GM12878 (cell line): ENCODE data around the gene MEI1. TPM values are rescaled to one million over a fixed set of nuclear protein-coding genes. Genes with fewer than 3 reads are reported as not detected.

Source experiments
- ASH2L ChIP-seq: fragments of 300-600, 200-600 bp; sonication (generic); IDR thresholded peaks from 2 replicates; pipeline ENCODE4 v1.6.1; 2017; ENCODE audit warnings: low read depth, mild to moderate bottlenecking, borderline replicate concordance
- DPF2 ChIP-seq: fragments of 450-650 bp; IDR thresholded peaks from 2 replicates; pipeline ENCODE4 v1.6.1; 2017; ENCODE audit warnings: mild to moderate bottlenecking
- EED ChIP-seq: sonication (generic); IDR thresholded peaks from 2 replicates; pipeline ENCODE4 v1.6.1; 2016; ENCODE audit warnings: antibody characterized with exemption, low read depth
- FOXM1 ChIP-seq: IDR thresholded peaks from 2 replicates; pipeline ENCODE4 v1.6.1; 2012; ENCODE audit warnings: low read depth, mild to moderate bottlenecking, inconsistent platforms, low read length, moderate library complexity
- HDGF ChIP-seq: fragments of 450-650 bp; IDR thresholded peaks from 2 replicates; pipeline ENCODE4 v1.6.1; 2016; ENCODE audit warnings: antibody characterized with exemption
- KLF5 ChIP-seq: fragments of 450-650 bp; IDR thresholded peaks from 2 replicates; pipeline ENCODE4 v1.6.1; 2014; ENCODE audit warnings: mild to moderate bottlenecking; ENCODE audit not compliant: partially characterized antibody
- LARP7 ChIP-seq: fragments of 450-650 bp; IDR thresholded peaks from 2 replicates; pipeline ENCODE4 v1.6.1; 2017; ENCODE audit warnings: mild to moderate bottlenecking
- NFYB ChIP-seq: IDR thresholded peaks from 2 replicates; pipeline ENCODE4 v1.6.1; 2011; ENCODE audit warnings: low read depth, mild to moderate bottlenecking, low read length, improper control_type of control experiment, moderate library complexity; ENCODE audit not compliant: insufficient read depth
- PAX8 ChIP-seq: fragments of 450-650 bp; IDR thresholded peaks from 2 replicates; pipeline ENCODE4 v1.6.1; 2017; ENCODE audit warnings: mild to moderate bottlenecking, moderate library complexity
- POLR2A ChIP-seq: IDR thresholded peaks from 2 replicates; pipeline ENCODE4 v1.6.1; 2011; ENCODE audit warnings: low read depth, mild to moderate bottlenecking, low read length
- RAD21 ChIP-seq: IDR thresholded peaks from 2 replicates; pipeline ENCODE4 v1.6.1; 2011; ENCODE audit warnings: mild to moderate bottlenecking, low read depth, low read length, moderate library complexity; ENCODE audit not compliant: insufficient read depth
- RELA ChIP-seq: fragments of 450-650 bp; IDR thresholded peaks from 2 replicates; pipeline ENCODE4 v1.8.0; 2014; ENCODE audit warnings: borderline replicate concordance; ENCODE audit not compliant: partially characterized antibody
- RUNX3 ChIP-seq: IDR thresholded peaks from 2 replicates; pipeline ENCODE4 v1.6.1; 2012; ENCODE audit warnings: low read length, inconsistent platforms
- SUZ12 ChIP-seq: fragments of 200-600 bp; sonication (generic); IDR thresholded peaks from one replicate; pipeline ENCODE4 v1.6.1; 2018; ENCODE audit warnings: antibody characterized with exemption, mild to moderate bottlenecking; ENCODE audit not compliant: unreplicated experiment
- polyA plus RNA-seq, 11 experiments: library from polyadenylated mRNA; depleted of rRNA in 4 of 11; unstranded in 6 of 11; stranded (reverse) in 5 of 11; fragments of >200 nt; fragmentation: Nextera tagmentation in 4 of 11; fragmentation: Illumina TruSeq in 1 of 11; extraction: Ambion mirVana in 4 of 11; extraction: Trizol in 1 of 11; gene quantifications; 1 replicate in 1 of 11; 2 replicates in 10 of 11; pipeline versions ENCODE4 v1.2.1 to v1.2.3, GENCODE V29; 2011 to 2016; ENCODE audit warnings: inconsistent platforms in 2 of 11, missing spikeins in 2 of 11, low read depth in 1 of 11
- total RNA-seq, 4 experiments: library from RNA; depleted of rRNA in 3 of 4; stranded (reverse); fragments of >200 nt in 3 of 4; fragmentation: Illumina TruSeq in 1 of 4; extraction: Trizol in 1 of 4; gene quantifications; 2 replicates each; pipeline versions ENCODE4 v1.2.1 to v1.2.3, GENCODE V29; 2013 to 2021
- TF ChIP-seq, protein P1 (sequence below): fragments of 450-650 bp; IDR thresholded peaks from 2 replicates; pipeline ENCODE4 v1.6.1; 2014; ENCODE audit warnings: mild to moderate bottlenecking
- TF ChIP-seq, protein P2 (sequence below): fragments of 450-650 bp; IDR thresholded peaks from 2 replicates; pipeline ENCODE4 v1.6.1; 2017; ENCODE audit warnings: mild to moderate bottlenecking, moderate library complexity
- TF ChIP-seq, protein P3 (sequence below): IDR thresholded peaks from 2 replicates; pipeline ENCODE4 v1.6.1; 2012; ENCODE audit warnings: low read depth, low read length, improper control_type of control experiment
- TF ChIP-seq, protein P4 (sequence below): fragments of 450-650 bp; IDR thresholded peaks from 2 replicates; pipeline ENCODE4 v1.6.1; 2017; ENCODE audit warnings: low read depth, mild to moderate bottlenecking, moderate library complexity
- TF ChIP-seq, protein P5 (sequence below): fragments of 450-650 bp; conservative IDR thresholded peaks from 2 replicates; pipeline ENCODE4 v1.6.1; 2017; ENCODE audit warnings: mild to moderate bottlenecking, moderate library complexity

Gene MEI1
- total and polyA plus RNA-seq, 10 of the 15 experiments (the other 5 are each of a cell fraction or from before 2014, with no cell fraction given) = 27.9 to 48.9 (median 35.8) TPM

DNA sequence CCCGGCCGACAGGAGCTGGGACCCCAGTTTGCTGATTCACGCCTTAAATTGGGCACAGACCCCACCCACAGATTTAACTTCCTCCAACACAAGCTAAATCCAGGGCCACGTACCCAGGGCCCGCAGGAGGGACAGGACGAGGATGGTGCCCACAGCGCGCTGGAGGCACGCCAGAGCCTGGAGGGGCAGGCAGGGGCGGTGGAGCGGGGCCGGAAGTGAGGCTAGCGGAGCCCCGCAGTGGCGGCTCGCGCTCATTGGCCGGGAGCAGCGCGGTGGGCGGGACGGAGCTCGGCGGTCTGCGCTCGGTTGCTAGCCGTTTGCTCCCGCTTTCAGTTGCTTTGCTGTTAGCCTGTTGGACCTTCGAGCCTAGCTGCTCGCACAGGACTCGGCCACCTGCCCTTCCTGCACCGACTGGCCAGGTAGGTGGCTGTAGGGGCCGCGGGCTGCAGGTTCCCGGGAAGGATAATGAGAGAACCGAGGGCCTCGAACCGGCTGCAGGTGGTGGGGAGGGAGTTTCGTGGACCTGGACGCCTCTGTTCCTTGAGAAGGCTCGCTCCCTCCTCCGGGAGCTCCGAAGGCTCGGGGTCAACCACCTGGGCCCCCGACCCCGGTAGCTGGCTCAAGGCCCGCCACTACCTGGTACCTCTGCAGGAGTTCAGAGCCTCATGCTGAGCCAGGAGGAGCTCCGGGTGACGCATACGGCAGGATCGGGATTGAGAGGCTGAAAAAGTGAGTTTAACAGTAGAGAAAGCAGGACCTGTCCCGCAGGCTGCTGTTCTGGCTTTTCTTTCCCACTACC, 101.2 kb downstream of the MEI1 start, which contains the start of gene CCDC134 (continued):
- no peak for TF ChIP-seq RAD21
- no peak for TF ChIP-seq KLF5
- TF ChIP-seq SUZ12 = no peak
- peak; percentile 48 for TF ChIP-seq LARP7
- TF ChIP-seq, protein P1, sequence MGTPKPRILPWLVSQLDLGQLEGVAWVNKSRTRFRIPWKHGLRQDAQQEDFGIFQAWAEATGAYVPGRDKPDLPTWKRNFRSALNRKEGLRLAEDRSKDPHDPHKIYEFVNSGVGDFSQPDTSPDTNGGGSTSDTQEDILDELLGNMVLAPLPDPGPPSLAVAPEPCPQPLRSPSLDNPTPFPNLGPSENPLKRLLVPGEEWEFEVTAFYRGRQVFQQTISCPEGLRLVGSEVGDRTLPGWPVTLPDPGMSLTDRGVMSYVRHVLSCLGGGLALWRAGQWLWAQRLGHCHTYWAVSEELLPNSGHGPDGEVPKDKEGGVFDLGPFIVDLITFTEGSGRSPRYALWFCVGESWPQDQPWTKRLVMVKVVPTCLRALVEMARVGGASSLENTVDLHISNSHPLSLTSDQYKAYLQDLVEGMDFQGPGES = peak; percentile 71
- no peak for TF ChIP-seq EED
- TF ChIP-seq, protein P2, sequence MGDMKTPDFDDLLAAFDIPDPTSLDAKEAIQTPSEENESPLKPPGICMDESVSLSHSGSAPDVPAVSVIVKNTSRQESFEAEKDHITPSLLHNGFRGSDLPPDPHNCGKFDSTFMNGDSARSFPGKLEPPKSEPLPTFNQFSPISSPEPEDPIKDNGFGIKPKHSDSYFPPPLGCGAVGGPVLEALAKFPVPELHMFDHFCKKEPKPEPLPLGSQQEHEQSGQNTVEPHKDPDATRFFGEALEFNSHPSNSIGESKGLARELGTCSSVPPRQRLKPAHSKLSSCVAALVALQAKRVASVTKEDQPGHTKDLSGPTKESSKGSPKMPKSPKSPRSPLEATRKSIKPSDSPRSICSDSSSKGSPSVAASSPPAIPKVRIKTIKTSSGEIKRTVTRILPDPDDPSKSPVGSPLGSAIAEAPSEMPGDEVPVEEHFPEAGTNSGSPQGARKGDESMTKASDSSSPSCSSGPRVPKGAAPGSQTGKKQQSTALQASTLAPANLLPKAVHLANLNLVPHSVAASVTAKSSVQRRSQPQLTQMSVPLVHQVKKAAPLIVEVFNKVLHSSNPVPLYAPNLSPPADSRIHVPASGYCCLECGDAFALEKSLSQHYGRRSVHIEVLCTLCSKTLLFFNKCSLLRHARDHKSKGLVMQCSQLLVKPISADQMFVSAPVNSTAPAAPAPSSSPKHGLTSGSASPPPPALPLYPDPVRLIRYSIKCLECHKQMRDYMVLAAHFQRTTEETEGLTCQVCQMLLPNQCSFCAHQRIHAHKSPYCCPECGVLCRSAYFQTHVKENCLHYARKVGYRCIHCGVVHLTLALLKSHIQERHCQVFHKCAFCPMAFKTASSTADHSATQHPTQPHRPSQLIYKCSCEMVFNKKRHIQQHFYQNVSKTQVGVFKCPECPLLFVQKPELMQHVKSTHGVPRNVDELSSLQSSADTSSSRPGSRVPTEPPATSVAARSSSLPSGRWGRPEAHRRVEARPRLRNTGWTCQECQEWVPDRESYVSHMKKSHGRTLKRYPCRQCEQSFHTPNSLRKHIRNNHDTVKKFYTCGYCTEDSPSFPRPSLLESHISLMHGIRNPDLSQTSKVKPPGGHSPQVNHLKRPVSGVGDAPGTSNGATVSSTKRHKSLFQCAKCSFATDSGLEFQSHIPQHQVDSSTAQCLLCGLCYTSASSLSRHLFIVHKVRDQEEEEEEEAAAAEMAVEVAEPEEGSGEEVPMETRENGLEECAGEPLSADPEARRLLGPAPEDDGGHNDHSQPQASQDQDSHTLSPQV = no peak
- TF ChIP-seq POLR2A = peak; percentile 95
- peak; percentile 92 for TF ChIP-seq NFYB
- TF ChIP-seq, protein P3, sequence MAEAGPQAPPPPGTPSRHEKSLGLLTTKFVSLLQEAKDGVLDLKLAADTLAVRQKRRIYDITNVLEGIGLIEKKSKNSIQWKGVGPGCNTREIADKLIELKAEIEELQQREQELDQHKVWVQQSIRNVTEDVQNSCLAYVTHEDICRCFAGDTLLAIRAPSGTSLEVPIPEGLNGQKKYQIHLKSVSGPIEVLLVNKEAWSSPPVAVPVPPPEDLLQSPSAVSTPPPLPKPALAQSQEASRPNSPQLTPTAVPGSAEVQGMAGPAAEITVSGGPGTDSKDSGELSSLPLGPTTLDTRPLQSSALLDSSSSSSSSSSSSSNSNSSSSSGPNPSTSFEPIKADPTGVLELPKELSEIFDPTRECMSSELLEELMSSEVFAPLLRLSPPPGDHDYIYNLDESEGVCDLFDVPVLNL = peak; percentile 52; the same call in 1 of the 2 replicates
- TF ChIP-seq, protein P4, sequence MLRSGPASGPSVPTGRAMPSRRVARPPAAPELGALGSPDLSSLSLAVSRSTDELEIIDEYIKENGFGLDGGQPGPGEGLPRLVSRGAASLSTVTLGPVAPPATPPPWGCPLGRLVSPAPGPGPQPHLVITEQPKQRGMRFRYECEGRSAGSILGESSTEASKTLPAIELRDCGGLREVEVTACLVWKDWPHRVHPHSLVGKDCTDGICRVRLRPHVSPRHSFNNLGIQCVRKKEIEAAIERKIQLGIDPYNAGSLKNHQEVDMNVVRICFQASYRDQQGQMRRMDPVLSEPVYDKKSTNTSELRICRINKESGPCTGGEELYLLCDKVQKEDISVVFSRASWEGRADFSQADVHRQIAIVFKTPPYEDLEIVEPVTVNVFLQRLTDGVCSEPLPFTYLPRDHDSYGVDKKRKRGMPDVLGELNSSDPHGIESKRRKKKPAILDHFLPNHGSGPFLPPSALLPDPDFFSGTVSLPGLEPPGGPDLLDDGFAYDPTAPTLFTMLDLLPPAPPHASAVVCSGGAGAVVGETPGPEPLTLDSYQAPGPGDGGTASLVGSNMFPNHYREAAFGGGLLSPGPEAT = 0 out of 2 replicates have a peak, but pooled peaks have one; percentile 41
- no peak for TF ChIP-seq PAX8
- no peak for TF ChIP-seq DPF2
- TF ChIP-seq RUNX3 = peak; percentile 76
- TF ChIP-seq RELA = peak; percentile 6
- TF ChIP-seq ASH2L = 0 out of 2 replicates have a peak, but pooled peaks have one; percentile 26
- peak; percentile 43; the same call in 1 of the 2 replicates for TF ChIP-seq HDGF
- TF ChIP-seq, protein P5, sequence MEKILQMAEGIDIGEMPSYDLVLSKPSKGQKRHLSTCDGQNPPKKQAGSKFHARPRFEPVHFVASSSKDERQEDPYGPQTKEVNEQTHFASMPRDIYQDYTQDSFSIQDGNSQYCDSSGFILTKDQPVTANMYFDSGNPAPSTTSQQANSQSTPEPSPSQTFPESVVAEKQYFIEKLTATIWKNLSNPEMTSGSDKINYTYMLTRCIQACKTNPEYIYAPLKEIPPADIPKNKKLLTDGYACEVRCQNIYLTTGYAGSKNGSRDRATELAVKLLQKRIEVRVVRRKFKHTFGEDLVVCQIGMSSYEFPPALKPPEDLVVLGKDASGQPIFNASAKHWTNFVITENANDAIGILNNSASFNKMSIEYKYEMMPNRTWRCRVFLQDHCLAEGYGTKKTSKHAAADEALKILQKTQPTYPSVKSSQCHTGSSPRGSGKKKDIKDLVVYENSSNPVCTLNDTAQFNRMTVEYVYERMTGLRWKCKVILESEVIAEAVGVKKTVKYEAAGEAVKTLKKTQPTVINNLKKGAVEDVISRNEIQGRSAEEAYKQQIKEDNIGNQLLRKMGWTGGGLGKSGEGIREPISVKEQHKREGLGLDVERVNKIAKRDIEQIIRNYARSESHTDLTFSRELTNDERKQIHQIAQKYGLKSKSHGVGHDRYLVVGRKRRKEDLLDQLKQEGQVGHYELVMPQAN = peak; percentile 51; the same call in 1 of the 2 replicates
- no peak for TF ChIP-seq FOXM1
